SK-N-SH (cell line): ENCODE results near the gene RNF11. TPM values are rescaled to one million over a fixed set of nuclear protein-coding genes. Genes with fewer than 3 reads are reported as not detected.
A peak's percentile ranks its signal among the peaks of the same experiment; 100 is the strongest.

Source experiments
- CTCF ChIA-PET: fragments of 300-600, 350-600 bp; formaldehyde crosslinking; extraction: SDS; loops from one replicate; lab custom pipeline; 2021; lab: Yijun Ruan, JAX
- POLR2A ChIA-PET: fragments of 350-600 bp; sonication (Branson Sonifier 250); formaldehyde crosslinking; extraction: SDS; loops from one replicate; lab custom pipeline; 2020; ENCODE audit warnings: antibody characterized with exemption, inconsistent platforms; lab: Yijun Ruan, JAX
- DNase-seq: peaks from one replicate; pipeline ENCODE4 v3.0.0; 2012
- H2AFZ ChIP-seq: fragments of 200-600 bp; sonication (generic); 2 replicates; pipeline ENCODE4 v1.8.1; 2016; ENCODE audit warnings: antibody characterized with exemption, mild to moderate bottlenecking, low read depth
- H3F3A ChIP-seq: fragments of 200-600 bp; sonication (generic); replicated peaks from 2 replicates; pipeline ENCODE3; 2016; ENCODE audit warnings: antibody characterized with exemption, mild to moderate bottlenecking; ENCODE audit not compliant: insufficient read depth
- H3K27ac ChIP-seq, 2 experiments: fragments of 200-500 bp in 1 of 2; fragments of 200-600 bp in 1 of 2; sonication (Bioruptor generic) in 1 of 2; sonication (generic), shearing (Covaris generic) in 1 of 2; 2 replicates each; pipeline versions ENCODE4 v1.5.1 to v1.6.1; 2014 to 2016; ENCODE audit warnings: low read depth in 2 of 2, inconsistent platforms in 1 of 2, low read length in 1 of 2, mild to moderate bottlenecking in 1 of 2, mixed read lengths in 1 of 2
- H3K27me3 ChIP-seq: fragments of 200-600 bp; sonication (generic), shearing (Covaris generic); 2 replicates; pipeline ENCODE4 v1.6.1; 2016; ENCODE audit warnings: mixed run types; ENCODE audit not compliant: insufficient read depth
- H3K36me3 ChIP-seq, 2 experiments: fragments of 200-500 bp in 1 of 2; fragments of 200-600 bp in 1 of 2; sonication (Bioruptor generic) in 1 of 2; sonication (generic) in 1 of 2; replicated peaks in 1 of 2; 2 replicates each; pipeline versions ENCODE3 to v1.5.1; 2014 to 2016; ENCODE audit warnings: low read length in 1 of 2, mild to moderate bottlenecking in 1 of 2; ENCODE audit not compliant: insufficient read depth in 2 of 2, control insufficient read depth in 1 of 2
- H3K4me1 ChIP-seq, 2 experiments: fragments of 200-500 bp in 1 of 2; fragments of 200-600 bp in 1 of 2; sonication (Bioruptor generic) in 1 of 2; sonication (generic), shearing (Covaris generic) in 1 of 2; 2 replicates each; pipeline versions ENCODE4 v1.5.1 to v1.6.1; 2014 to 2016; ENCODE audit warnings: low read depth in 1 of 2, low read length in 1 of 2, mixed run types in 1 of 2; ENCODE audit not compliant: insufficient read depth in 2 of 2, control insufficient read depth in 1 of 2
- H3K4me2 ChIP-seq: fragments of 200-600 bp; sonication (generic), shearing (Covaris generic); 2 replicates; pipeline ENCODE4 v1.6.1; 2017; ENCODE audit warnings: mixed run types
- H3K4me3 ChIP-seq, 2 experiments: fragments of 200-500 bp in 1 of 2; fragments of 200-600 bp in 1 of 2; sonication (Bioruptor generic) in 1 of 2; sonication (generic), shearing (Covaris generic) in 1 of 2; 2 replicates each; pipeline versions ENCODE4 v1.5.1 to v1.8.1; 2014 to 2016; ENCODE audit warnings: low read depth in 2 of 2, inconsistent platforms in 1 of 2, low read length in 1 of 2, mild to moderate bottlenecking in 1 of 2, mixed read lengths in 1 of 2, moderate library complexity in 1 of 2
- H3K79me2 ChIP-seq: fragments of 200-600 bp; sonication (generic); 2 replicates; pipeline ENCODE4 v1.8.1; 2017; ENCODE audit warnings: mild to moderate bottlenecking; ENCODE audit not compliant: insufficient read depth
- H3K9ac ChIP-seq: fragments of 200-600 bp; sonication (generic); 2 replicates; pipeline ENCODE4 v1.6.1; 2017; ENCODE audit warnings: mixed run types
- H3K9me2 ChIP-seq: fragments of 200-600 bp; sonication (generic); 2 replicates; pipeline ENCODE4 v1.6.1; 2017; ENCODE audit warnings: mixed run types
- H3K9me3 ChIP-seq: fragments of 200-600 bp; sonication (generic); 2 replicates; pipeline ENCODE4 v1.6.1; 2017; ENCODE audit warnings: mixed run types, mild to moderate bottlenecking, moderate library complexity
- H4K20me1 ChIP-seq: fragments of 200-600 bp; sonication (generic); 2 replicates; pipeline ENCODE4 v1.6.1; 2017; ENCODE audit warnings: mild to moderate bottlenecking, mixed run types; ENCODE audit not compliant: insufficient read depth
- CHD2 ChIP-seq: fragments of 150-350 bp; IDR thresholded peaks from 2 replicates; pipeline ENCODE4 v1.6.1; 2018; ENCODE audit warnings: low read length; ENCODE audit not compliant: partially characterized antibody
- EP300 ChIP-seq, 2 experiments: IDR thresholded peaks; 2 replicates each; pipeline versions ENCODE4 v1.4.0 to v1.6.1; 2012; ENCODE audit warnings: borderline replicate concordance in 1 of 2, low read depth in 1 of 2, low read length in 1 of 2
- FOXM1 ChIP-seq: IDR thresholded peaks from 2 replicates; pipeline ENCODE4 v1.4.0; 2012; ENCODE audit warnings: low read depth, mild to moderate bottlenecking
- GATA2 ChIP-seq: sonication (generic); formaldehyde crosslinking; IDR thresholded peaks from 2 replicates; pipeline ENCODE4 v1.5.0; 2020; ENCODE audit warnings: mild to moderate bottlenecking, missing genetic modification reagents
- MXI1 ChIP-seq: IDR thresholded peaks from 2 replicates; pipeline ENCODE4 v1.6.1; 2012; ENCODE audit warnings: mild to moderate bottlenecking, low read depth, low read length, improper control_type of control experiment
- NFIC ChIP-seq: IDR thresholded peaks from 2 replicates; pipeline ENCODE4 v1.4.0; 2012; ENCODE audit warnings: borderline replicate concordance
- NRF1 ChIP-seq: IDR thresholded peaks from 2 replicates; pipeline ENCODE4 v1.6.1; 2012; ENCODE audit warnings: low read depth, mild to moderate bottlenecking, low read length
- SIN3A ChIP-seq: IDR thresholded peaks from 2 replicates; pipeline ENCODE4 v1.6.1; 2012; ENCODE audit warnings: low read depth, mild to moderate bottlenecking, low read length, moderate library complexity, borderline replicate concordance
- TAF1 ChIP-seq: IDR thresholded peaks from 2 replicates; pipeline ENCODE4 v1.6.1; 2012; ENCODE audit warnings: low read depth, mild to moderate bottlenecking, low read length, moderate library complexity, borderline replicate concordance
- TCF12 ChIP-seq: IDR thresholded peaks from 2 replicates; pipeline ENCODE4 v1.4.0; 2012
- WGBS: methylation state at CpG from one replicate; pipeline ENCODE4 v1.1.6; 2017; ENCODE audit warnings: low lambda C conversion rate; 5-methylcytosine and 5-hydroxymethylcytosine counted together
- polyA plus RNA-seq, 3 experiments: library from polyadenylated mRNA; depleted of rRNA; stranded (reverse); fragments of >200 nt; gene quantifications; 2 replicates each; pipeline ENCODE4 v1.2.3, GENCODE V29; 2012
- TF ChIP-seq, protein P1 (sequence below): IDR thresholded peaks from 2 replicates; pipeline ENCODE4 v1.4.0; 2012; ENCODE audit warnings: low read depth, borderline replicate concordance
- TF ChIP-seq, protein P2 (sequence below): IDR thresholded peaks from 2 replicates; pipeline ENCODE4; 2012
- TF ChIP-seq, protein P3 (sequence below): fragments of 200-600 bp; sonication (generic); IDR thresholded peaks from 2 replicates; pipeline ENCODE4 v1.6.1; 2017; ENCODE audit warnings: antibody characterized with exemption, mild to moderate bottlenecking, moderate library complexity
- TF ChIP-seq, protein P4 (sequence below): IDR thresholded peaks from 2 replicates; pipeline ENCODE4 v1.6.1; 2012; ENCODE audit warnings: mild to moderate bottlenecking, low read depth, low read length, moderate library complexity

RNF11 gene, protein sequence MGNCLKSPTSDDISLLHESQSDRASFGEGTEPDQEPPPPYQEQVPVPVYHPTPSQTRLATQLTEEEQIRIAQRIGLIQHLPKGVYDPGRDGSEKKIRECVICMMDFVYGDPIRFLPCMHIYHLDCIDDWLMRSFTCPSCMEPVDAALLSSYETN
- 62.5 and 86.9 TPM in 2 replicates for polyA plus RNA-seq (2012; rRNA removed)
- 99.3 and 117 TPM in 2 replicates for polyA plus RNA-seq (2012; cell fraction: cytosol; rRNA removed)
- 12.2 and 27.3 TPM in 2 replicates for polyA plus RNA-seq (2012; cell fraction: nucleus; rRNA removed)

DNA sequence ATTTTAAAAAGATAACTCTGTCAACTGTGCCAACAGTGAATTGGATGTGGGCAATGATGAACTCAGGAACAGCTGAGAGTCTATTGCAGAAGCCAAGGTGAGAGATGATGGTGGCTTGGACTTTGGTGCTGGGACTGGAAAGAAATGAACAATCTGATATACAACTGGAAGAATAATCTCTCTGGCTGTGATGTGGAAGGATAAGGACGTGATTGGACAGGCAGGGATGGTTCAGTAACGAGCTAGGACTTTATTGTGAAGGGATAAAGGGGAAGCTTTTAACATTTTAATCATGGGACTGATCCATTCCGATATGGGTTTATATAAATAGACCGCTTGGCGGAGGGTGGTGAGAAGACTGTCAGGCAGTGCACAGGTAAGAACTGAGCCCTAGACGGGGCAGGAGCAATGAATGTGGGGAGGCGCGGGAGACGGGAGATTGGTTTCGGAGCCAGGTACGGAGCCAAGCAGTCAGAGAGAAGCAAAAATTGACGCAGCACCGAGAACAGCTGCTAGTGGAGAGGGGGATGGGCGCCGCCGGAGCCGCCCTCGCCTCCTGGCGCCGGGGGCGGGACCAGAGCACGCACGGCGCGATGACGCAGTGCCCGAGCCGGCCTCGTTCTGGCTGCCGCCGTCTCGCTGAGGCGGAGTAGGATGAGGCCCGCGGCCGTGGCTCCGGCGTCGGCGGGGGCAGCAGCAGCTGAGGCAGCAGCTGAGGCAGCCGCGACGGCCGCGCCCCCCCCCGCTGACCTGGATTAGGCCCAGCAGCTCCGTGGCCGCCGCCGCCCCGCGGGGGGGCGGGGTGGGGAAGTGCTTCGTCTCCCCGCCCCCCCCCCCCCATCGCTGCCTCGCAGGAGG, at the start of gene RNF11:
TSS of gene RNF11 (plus strand) at position 601 of the 858 bp plus-strand sequence. CDS start 484 bp downstream, outside the sequence.
- H3K9me3 ChIP-seq = no peaks in the 10 kb centered on the region
- peaks cover 7% of the 10 kb centered on the region for H3F3A ChIP-seq
- peak within 1 kb of the TSS; percentile 84 to 98 for H3K4me3 ChIP-seq
- under 1% methylated on average over 11 of the region's 57 CpGs for WGBS
- no peaks in the 10 kb centered on the region for H3K9me2 ChIP-seq
- peak within 1 kb of the TSS; percentile 84 to 93 for H3K27ac ChIP-seq
- H3K27me3 ChIP-seq = no peaks in the 10 kb centered on the region
- H3K36me3 ChIP-seq = no peaks in the 10 kb centered on the region
- H2AFZ ChIP-seq = peak within 1 kb of the TSS; percentile 98
- POLR2A ChIA-PET = interaction anchor here (1.0 to 1.4 kb wide), 2 partner anchors 16 to 61 kb away, joined by 3 read pairs; no protein-coding TSS in a partner anchor
- H3K79me2 ChIP-seq = peaks cover 45% of the 10 kb centered on the region
- peak within 1 kb of the TSS; percentile 80 for H3K4me2 ChIP-seq
- peaks cover 36% of the 10 kb centered on the region for H4K20me1 ChIP-seq
- CTCF ChIA-PET = interaction anchor here (0.9 to 1.5 kb wide), 3 partner anchors 11 to 61 kb away, joined by 3 to 4 read pairs (median 4); no protein-coding TSS in a partner anchor
- TF ChIP-seq EP300 (IDR thresholded peaks at IDR 0.05; ENCODE audit: borderline replicate concordance in 1 of 2, low read depth in 1 of 2, low read length in 1 of 2) = peak; percentile 25 to 35; a peak in 2 of 4 replicates
- no peak for TF ChIP-seq FOXM1
- TF ChIP-seq, protein P1, sequence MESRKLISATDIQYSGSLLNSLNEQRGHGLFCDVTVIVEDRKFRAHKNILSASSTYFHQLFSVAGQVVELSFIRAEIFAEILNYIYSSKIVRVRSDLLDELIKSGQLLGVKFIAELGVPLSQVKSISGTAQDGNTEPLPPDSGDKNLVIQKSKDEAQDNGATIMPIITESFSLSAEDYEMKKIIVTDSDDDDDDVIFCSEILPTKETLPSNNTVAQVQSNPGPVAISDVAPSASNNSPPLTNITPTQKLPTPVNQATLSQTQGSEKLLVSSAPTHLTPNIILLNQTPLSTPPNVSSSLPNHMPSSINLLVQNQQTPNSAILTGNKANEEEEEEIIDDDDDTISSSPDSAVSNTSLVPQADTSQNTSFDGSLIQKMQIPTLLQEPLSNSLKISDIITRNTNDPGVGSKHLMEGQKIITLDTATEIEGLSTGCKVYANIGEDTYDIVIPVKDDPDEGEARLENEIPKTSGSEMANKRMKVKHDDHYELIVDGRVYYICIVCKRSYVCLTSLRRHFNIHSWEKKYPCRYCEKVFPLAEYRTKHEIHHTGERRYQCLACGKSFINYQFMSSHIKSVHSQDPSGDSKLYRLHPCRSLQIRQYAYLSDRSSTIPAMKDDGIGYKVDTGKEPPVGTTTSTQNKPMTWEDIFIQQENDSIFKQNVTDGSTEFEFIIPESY = no peak
- TF ChIP-seq, protein P2, sequence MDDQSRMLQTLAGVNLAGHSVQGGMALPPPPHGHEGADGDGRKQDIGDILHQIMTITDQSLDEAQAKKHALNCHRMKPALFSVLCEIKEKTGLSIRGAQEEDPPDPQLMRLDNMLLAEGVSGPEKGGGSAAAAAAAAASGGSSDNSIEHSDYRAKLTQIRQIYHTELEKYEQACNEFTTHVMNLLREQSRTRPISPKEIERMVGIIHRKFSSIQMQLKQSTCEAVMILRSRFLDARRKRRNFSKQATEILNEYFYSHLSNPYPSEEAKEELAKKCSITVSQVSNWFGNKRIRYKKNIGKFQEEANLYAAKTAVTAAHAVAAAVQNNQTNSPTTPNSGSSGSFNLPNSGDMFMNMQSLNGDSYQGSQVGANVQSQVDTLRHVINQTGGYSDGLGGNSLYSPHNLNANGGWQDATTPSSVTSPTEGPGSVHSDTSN = 0 out of 2 replicates have a peak, but pooled peaks have one; percentile 4
- peak; percentile 46; the same call in 1 of the 2 replicates for TF ChIP-seq TCF12
- TF ChIP-seq NRF1 = no peak
- TF ChIP-seq TAF1 = peak; percentile 92
- TF ChIP-seq GATA2 (CRISPR knock-in tag) = no peak
- peak; percentile 94 for TF ChIP-seq CHD2
- peak; percentile 62; the same call in 1 of the 2 replicates for TF ChIP-seq MXI1
- peak; percentile 88 for TF ChIP-seq SIN3A
- TF ChIP-seq, protein P3, sequence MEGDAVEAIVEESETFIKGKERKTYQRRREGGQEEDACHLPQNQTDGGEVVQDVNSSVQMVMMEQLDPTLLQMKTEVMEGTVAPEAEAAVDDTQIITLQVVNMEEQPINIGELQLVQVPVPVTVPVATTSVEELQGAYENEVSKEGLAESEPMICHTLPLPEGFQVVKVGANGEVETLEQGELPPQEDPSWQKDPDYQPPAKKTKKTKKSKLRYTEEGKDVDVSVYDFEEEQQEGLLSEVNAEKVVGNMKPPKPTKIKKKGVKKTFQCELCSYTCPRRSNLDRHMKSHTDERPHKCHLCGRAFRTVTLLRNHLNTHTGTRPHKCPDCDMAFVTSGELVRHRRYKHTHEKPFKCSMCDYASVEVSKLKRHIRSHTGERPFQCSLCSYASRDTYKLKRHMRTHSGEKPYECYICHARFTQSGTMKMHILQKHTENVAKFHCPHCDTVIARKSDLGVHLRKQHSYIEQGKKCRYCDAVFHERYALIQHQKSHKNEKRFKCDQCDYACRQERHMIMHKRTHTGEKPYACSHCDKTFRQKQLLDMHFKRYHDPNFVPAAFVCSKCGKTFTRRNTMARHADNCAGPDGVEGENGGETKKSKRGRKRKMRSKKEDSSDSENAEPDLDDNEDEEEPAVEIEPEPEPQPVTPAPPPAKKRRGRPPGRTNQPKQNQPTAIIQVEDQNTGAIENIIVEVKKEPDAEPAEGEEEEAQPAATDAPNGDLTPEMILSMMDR = 0 out of 2 replicates have a peak, but pooled peaks have one; percentile 15
- no peak for TF ChIP-seq NFIC
- TF ChIP-seq, protein P4, sequence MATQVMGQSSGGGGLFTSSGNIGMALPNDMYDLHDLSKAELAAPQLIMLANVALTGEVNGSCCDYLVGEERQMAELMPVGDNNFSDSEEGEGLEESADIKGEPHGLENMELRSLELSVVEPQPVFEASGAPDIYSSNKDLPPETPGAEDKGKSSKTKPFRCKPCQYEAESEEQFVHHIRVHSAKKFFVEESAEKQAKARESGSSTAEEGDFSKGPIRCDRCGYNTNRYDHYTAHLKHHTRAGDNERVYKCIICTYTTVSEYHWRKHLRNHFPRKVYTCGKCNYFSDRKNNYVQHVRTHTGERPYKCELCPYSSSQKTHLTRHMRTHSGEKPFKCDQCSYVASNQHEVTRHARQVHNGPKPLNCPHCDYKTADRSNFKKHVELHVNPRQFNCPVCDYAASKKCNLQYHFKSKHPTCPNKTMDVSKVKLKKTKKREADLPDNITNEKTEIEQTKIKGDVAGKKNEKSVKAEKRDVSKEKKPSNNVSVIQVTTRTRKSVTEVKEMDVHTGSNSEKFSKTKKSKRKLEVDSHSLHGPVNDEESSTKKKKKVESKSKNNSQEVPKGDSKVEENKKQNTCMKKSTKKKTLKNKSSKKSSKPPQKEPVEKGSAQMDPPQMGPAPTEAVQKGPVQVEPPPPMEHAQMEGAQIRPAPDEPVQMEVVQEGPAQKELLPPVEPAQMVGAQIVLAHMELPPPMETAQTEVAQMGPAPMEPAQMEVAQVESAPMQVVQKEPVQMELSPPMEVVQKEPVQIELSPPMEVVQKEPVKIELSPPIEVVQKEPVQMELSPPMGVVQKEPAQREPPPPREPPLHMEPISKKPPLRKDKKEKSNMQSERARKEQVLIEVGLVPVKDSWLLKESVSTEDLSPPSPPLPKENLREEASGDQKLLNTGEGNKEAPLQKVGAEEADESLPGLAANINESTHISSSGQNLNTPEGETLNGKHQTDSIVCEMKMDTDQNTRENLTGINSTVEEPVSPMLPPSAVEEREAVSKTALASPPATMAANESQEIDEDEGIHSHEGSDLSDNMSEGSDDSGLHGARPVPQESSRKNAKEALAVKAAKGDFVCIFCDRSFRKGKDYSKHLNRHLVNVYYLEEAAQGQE = 0 out of 2 replicates have a peak, but pooled peaks have one; percentile 14
- TF ChIP-seq, all 33 proteins: peak for 9
- peak; percentile 96 for DNase-seq
- peak within 1 kb of the TSS; percentile 96 for H3K9ac ChIP-seq
- H3K4me1 ChIP-seq = peaks cover 6 to 17% of the 10 kb centered on the region in 2 experiments; a peak in 3 of 4 replicates
